Parathyroid adenoma (tissue), 2 donors: Measurements from ENCODE around the gene IGF2BP2.
A peak's percentile ranks its signal among the peaks of the same experiment; 100 is the strongest.

Experiments
- H2AFZ ChIP-seq: fragments of 300-600 bp; sonication (generic); one replicate; pipeline ENCODE4 v1.7.0; 2017; ENCODE audit warnings: antibody characterized with exemption, mild to moderate bottlenecking
- H3K27ac ChIP-seq: fragments of 300-600 bp; sonication (generic); one replicate; pipeline ENCODE4 v1.7.0; 2017
- H3K27me3 ChIP-seq: fragments of 300-600 bp; sonication (generic); one replicate; pipeline ENCODE4 v1.7.0; 2017; ENCODE audit warnings: low read length; ENCODE audit not compliant: control insufficient read depth, insufficient read depth
- H3K36me3 ChIP-seq: fragments of 300-600 bp; sonication (generic); one replicate; pipeline ENCODE4 v1.7.0; 2017; ENCODE audit warnings: low read length; ENCODE audit not compliant: control insufficient read depth, insufficient read depth
- H3K4me1 ChIP-seq: fragments of 300-600 bp; sonication (generic); one replicate; pipeline ENCODE4 v1.7.0; 2017; ENCODE audit warnings: control low read depth
- H3K4me2 ChIP-seq: fragments of 300-600 bp; sonication (generic); one replicate; pipeline ENCODE4 v1.7.0; 2017; ENCODE audit warnings: low read length
- H3K4me3 ChIP-seq: fragments of 300-600 bp; sonication (generic); one replicate; pipeline ENCODE4 v1.7.0; 2017; ENCODE audit warnings: low read depth, low read length
- H3K79me2 ChIP-seq: fragments of 300-600 bp; sonication (generic); one replicate; pipeline ENCODE4 v1.7.0; 2017; ENCODE audit warnings: control low read depth
- H3K9ac ChIP-seq: fragments of 300-600 bp; sonication (generic); one replicate; pipeline ENCODE4 v1.7.0; 2017; ENCODE audit warnings: mild to moderate bottlenecking
- H3K9me3 ChIP-seq: fragments of 300-600 bp; sonication (generic); one replicate; pipeline ENCODE4 v1.7.0; 2017; ENCODE audit warnings: low read length; ENCODE audit not compliant: control insufficient read depth
- TF ChIP-seq, protein P1 (sequence below): fragments of 300-600 bp; sonication (generic); IDR thresholded peaks from one replicate; pipeline ENCODE4 v1.7.0; 2017; ENCODE audit warnings: antibody characterized with exemption, mild to moderate bottlenecking
- donor health status: primary hyperparathyroidism.

IGF2BP2 gene

DNA sequence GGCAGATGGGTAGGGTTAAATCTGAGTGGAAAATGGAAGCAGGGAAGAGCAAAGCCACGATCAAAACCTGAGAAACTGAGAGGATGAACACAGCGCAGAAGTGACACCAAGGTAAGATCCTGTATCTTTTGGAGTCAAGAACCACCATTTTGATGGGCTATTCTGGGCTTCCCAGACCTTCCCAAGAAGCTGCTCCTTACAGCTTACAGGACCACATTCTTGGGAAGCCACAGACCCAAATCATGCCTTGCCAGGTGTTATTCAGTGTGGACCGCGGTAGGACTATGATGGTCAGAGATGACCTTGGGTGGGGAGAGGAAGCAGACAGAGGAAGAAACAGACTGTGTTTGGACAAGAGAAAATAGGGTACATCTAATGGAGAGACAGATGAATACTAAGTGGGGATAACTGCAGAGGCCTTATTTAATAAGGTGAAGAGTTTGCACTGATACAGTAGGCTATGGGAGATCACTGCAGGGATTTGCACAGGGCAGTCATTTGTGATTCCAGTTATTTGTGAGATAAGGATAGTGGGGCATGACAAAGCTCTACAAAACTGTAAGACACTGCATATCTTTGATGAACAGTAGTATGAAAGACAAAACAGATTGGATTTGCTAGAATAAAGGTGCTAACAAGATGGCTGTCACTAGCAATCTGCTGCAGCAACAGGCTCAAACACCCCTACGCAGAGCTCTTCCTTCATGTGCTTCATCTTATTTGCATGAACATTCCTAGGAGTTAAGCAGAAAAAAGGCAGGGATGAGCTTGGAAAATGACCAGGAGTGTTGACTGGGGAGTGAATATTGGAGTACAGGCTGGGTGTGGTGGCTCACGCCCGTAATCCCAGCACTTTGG, 105.9 kb downstream of the IGF2BP2 start:
- no peak overlapping the region for H3K9ac ChIP-seq
- no peaks in the 10 kb centered on the region for H3K9me3 ChIP-seq
- H3K4me1 ChIP-seq: peaks cover 3% of the 10 kb centered on the region
- no peaks in the 10 kb centered on the region for H3K36me3 ChIP-seq
- H3K27me3 ChIP-seq: no peaks in the 10 kb centered on the region
- H3K79me2 ChIP-seq: no peaks in the 10 kb centered on the region
- no peak overlapping the region for H3K4me3 ChIP-seq
- TF ChIP-seq, protein P1, sequence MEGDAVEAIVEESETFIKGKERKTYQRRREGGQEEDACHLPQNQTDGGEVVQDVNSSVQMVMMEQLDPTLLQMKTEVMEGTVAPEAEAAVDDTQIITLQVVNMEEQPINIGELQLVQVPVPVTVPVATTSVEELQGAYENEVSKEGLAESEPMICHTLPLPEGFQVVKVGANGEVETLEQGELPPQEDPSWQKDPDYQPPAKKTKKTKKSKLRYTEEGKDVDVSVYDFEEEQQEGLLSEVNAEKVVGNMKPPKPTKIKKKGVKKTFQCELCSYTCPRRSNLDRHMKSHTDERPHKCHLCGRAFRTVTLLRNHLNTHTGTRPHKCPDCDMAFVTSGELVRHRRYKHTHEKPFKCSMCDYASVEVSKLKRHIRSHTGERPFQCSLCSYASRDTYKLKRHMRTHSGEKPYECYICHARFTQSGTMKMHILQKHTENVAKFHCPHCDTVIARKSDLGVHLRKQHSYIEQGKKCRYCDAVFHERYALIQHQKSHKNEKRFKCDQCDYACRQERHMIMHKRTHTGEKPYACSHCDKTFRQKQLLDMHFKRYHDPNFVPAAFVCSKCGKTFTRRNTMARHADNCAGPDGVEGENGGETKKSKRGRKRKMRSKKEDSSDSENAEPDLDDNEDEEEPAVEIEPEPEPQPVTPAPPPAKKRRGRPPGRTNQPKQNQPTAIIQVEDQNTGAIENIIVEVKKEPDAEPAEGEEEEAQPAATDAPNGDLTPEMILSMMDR: no peak
- H3K27ac ChIP-seq: no peak overlapping the region
- no peak overlapping the region for H3K4me2 ChIP-seq
- H2AFZ ChIP-seq: no peak overlapping the region

DNA sequence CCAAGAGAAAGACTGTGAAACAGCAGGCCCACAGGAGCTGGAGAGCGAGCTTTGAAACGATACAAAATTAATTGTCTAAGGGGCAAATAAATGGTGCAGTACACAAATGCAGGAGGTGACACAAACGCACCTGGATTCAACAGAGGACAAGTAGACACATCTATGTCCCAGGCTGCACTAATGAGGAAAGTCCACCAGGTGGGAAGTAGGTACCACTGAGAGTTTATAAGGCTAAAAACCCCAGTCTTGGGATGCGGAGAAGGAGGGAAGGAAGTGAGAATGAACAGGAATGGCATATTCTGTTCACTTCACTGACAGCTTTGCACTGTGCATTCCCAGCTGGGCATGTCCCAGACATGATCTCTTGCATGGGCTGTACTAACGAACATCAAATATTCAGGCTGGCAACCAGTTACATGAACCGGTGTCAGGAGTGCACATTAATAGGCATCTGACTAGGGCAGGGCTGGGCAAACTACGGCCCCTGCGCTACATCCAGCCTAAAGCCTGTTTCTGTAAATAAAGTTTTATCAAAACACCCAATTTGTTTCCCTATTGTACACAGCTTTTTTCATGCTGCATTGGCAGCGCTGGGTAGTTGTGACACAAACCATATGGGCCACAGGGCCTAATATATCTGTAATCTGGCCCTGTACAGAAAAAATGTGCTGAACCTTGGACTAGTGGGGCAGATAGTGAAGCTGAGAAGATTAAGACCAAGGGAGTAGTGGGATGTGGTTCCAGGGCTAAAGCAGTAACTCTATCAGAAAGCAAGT, 107.0 kb downstream of the IGF2BP2 start:
- Histone ChIP-seq H3K36me3 (no peaks in the 10 kb centered on the region), H3K9me3 (no peaks in the 10 kb centered on the region), H3K4me1 (peaks cover 3% of the 10 kb centered on the region), H2AFZ (no peak overlapping the region), H3K79me2 (no peaks in the 10 kb centered on the region), H3K27me3 (no peaks in the 10 kb centered on the region), H3K4me2 (no peak overlapping the region), H3K9ac (no peak overlapping the region), H3K27ac (no peak overlapping the region), H3K4me3 (no peak overlapping the region)
- TF ChIP-seq, protein P1: no peak

DNA sequence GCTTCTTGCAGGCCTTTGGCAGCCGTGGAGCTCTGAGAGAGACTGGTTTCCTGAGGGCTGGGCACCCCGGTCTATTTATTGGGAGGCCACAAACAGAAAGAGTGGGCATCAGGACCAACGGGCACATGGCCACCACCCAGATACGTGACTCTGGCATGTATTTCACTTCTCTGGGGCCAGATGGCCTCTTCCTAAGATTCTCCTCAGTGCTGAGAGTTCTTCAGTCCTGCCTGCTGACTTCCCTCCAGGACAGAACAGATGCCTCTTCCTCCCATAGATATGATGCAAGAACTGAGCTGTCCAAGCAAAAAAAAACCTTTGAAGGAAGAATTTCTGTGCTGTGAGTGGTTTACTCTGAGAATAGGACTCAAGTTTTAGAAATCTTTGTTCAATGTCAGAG, 107.7 kb downstream of the IGF2BP2 start:
- peak overlapping the region; percentile 43 for H3K27ac ChIP-seq
- no peak overlapping the region for H3K4me3 ChIP-seq
- H2AFZ ChIP-seq: peak overlapping the region; percentile 24
- H3K79me2 ChIP-seq: no peaks in the 10 kb centered on the region
- no peak overlapping the region for H3K4me2 ChIP-seq
- no peaks in the 10 kb centered on the region for H3K36me3 ChIP-seq
- TF ChIP-seq, protein P1: no peak
- H3K27me3 ChIP-seq: no peaks in the 10 kb centered on the region
- no peaks in the 10 kb centered on the region for H3K9me3 ChIP-seq
- no peak overlapping the region for H3K9ac ChIP-seq
- peaks cover 3% of the 10 kb centered on the region for H3K4me1 ChIP-seq

GRCh38 chr3:185716436-185717108, 108.3 kb downstream of the IGF2BP2 start:
- no peaks in the 10 kb centered on the region for H3K27me3 ChIP-seq
- peaks cover 3% of the 10 kb centered on the region for H3K4me1 ChIP-seq
- no peaks in the 10 kb centered on the region for H3K9me3 ChIP-seq
- H3K36me3 ChIP-seq: no peaks in the 10 kb centered on the region
- TF ChIP-seq, protein P1: no peak
- H3K4me3 ChIP-seq: no peak overlapping the region
- no peaks in the 10 kb centered on the region for H3K79me2 ChIP-seq
- no peak overlapping the region for H3K4me2 ChIP-seq
- peak overlapping the region; percentile 43 for H3K27ac ChIP-seq
- H3K9ac ChIP-seq: no peak overlapping the region
- H2AFZ ChIP-seq: peak overlapping the region; percentile 24
